ENCODE data around the gene UCK2.

UCK2 gene

DNA sequence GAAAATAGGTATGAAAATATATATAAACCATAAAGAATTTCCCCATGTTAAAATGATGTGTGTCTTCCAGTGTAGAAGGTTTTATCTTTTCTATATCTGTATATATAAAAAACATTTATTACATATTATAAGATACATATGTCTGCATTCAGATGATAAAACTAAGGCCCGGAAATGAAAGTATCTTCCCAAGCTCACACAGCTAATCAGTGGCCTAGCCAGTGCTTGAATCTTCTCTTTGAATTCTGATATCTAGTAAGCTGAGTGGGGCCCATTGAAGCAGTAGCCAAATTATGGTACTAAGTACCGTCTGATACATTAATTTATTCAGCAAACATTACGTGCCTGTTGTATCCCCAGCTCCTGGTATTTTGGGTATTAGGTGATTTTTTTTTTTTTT is 28.6 kb downstream of the UCK2 start:
- no peak for DNase-seq

DNA sequence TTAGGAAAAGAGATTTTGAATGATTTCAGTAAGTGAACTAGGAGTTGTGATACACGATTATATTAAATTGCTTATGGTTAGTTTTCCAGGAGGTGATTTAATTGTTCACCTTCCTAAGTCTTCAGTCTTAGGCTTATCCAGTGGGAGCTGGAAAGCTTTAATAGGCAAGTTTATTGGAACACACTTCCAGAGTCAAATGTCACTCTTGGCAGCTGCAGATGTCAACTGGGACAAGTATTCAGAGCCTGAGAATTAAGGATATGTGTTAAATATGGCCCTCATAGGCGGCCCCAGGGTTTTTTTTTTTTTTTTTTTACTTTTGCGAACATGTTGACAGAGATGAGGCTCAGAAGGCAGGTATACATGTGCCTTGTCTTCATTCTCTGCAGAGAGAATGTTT is 29.2 kb downstream of the UCK2 start:
- DNase-seq: no peak

DNA sequence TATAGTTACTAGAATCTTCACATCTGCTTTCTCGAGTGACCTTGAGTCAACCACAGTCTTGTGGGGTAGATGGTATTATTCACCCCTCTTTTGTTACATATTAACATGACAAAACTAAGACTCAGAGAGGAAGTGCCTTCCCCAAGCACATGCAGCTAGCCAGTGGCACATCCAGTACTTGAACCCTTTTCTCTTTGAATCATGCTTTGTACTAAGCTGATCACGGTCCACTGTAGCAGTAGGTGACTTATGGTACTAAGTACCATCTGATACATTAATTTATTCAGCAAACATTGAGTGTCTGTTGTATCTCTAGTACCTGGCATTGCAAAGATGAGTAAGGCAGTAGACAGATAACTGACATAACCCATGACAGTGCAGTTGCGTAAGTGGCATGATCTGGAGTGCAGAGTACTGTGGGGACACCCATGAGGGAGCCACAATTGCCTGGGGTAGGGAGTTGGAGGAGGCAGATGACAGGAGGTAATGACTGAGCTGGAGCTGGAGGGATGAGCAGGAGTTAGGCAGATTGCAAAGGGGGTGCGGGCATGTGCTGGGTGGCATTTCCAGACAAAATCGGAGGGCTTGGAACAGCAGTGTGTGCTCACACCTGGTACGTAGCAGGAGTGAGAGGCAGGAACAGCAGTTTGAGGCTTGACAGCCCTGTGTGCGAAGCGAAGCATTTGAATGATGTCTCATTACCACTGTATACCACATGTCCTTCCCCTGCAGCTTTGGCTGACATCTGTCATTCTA is 29.8 kb downstream of the UCK2 start:
- DNase-seq: no peak

DNA sequence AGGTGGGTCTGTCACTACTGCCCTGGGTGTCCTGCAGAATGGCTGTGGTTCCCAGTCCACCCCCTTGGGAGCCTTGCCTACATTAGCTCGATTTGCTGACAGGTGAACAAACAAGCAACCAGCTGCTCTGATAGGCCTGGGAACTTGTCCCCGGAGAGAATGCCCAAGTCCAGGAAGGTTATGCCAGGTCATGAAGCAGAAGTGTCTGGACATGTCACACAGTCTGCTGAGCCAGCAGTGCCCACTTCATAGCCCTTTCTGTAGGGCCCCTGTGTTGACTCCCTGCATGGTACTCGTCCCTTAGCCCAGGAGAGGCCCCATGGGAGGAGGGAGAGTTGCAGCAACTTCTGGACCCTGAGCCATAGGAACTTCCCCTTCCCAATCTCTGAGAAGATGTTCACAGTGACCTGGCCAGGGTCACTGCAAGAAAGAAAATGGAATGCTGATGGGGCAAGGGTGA is 31.0 kb downstream of the UCK2 start:
- DNase-seq: no peak

DNA sequence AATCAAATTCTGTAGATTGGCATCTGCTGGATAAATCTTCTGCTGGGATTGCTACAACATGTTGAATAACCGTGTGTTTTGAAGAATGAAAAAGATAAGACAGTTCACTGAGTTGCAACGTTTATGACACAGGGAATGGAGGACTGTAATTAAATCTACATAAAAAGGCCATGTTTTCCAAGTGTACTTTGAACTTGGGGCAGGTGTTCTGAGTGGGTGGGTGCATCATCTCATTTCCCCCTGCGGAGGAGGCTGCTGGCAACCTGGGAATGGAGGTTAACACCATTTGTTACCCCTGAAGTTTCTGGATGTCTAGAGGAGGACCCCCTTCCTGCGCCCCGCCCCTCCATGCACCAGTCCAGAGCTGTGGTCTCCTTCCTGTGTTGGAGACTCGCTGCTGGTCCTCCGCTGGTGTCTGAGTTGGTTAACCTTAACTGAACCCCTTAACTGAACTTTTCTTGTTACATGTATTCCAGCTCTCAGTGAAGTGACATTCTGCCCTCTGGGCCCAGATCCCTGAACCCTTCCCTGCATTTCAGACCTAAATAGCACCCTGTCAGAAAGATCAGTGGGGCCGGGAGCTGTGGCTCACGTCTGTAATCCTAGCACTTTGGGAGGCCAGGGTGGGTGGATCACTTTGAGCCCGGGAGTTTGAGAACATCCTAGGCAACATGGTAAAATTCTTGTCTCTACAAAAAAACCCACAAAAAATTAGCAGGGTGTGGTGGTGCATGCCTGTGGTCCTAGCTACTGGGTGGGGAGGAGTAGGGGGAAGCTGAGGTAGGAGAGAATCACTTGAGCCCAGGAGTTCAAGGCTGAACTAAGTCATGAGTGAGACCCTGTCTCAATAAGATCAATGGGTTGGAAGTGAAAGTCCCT is 31.8 kb downstream of the UCK2 start:
- no peak for DNase-seq

DNA sequence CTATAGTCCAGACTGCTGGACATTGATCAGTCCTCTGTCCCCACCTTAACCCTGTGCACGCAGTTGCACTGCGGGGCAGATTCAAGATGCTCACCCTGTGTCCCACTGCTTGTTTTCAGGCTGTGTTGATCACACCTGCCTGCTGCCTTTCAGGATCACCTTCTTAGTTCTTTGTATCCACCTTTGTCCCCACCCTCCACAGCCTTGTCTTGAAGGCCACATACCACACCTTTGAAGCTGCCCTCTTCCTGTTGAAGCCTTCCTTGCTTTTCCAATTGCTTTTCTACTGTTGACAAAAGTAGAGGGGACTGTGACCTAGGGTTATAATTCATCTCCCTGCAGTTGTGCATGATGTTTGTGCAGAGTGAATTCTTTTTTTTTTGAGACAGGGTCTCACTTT is 32.7 kb downstream of the UCK2 start:
- DNase-seq: no peak

DNA sequence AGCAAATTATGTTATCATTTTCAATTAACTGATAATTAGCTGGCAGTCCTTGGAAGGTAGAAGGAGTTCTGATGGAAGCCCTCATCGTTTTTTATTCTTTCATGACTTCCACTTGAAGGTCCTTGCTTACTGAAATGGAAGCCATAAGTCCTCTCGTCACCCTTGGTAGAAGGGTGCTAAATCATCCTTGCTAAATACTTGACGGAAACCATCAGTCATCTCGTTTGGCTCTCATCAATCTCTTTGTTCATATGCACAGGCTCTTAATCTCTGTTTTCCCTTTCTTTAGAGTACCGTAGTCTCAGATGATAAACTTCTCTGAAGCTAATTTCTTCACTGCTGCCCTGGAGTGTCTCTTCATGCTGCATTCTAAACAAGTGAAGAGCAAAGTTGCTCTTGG is 34.5 kb downstream of the UCK2 start:
- DNase-seq: no peak

DNA sequence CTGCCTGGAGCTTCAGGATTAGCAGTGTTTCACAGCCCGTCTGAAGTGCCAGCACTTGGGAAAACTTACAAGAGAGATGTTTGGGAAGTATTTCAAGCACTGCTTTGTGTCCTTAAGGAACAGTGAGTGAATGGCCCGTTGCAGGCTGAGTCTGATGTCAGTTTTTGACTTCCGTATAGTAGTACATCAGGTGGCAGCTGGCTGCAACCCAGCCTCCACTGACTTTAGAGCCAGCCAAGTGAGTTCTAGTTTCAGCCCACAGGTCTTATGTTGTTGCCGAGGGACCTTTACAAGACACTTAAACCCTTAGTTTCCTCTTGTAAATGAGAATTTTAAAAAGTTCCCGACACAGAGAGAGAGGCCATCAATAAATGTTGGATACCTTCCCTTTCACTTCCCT is 35.0 kb downstream of the UCK2 start:
- DNase-seq: no peak

DNA sequence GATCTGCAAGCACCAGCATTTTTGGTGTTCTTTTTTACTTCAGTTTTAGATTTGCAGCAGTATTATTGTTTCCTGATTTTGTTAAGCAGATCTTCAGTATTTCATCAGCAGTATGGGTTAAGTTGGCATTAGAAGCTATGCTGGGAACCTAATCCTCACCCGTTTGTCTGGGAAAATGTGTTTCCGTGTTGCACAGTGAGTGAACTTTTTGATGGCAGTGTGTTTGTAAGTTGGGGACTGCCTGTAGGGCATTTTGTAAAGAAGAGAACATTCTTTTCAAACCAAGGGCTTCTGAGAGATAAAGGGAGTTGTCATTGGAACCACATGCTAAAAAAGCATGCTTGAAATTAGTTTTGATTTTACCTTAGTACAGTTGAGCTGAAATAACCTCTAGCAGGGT is 35.9 kb downstream of the UCK2 start:
- DNase-seq: no peak

DNA sequence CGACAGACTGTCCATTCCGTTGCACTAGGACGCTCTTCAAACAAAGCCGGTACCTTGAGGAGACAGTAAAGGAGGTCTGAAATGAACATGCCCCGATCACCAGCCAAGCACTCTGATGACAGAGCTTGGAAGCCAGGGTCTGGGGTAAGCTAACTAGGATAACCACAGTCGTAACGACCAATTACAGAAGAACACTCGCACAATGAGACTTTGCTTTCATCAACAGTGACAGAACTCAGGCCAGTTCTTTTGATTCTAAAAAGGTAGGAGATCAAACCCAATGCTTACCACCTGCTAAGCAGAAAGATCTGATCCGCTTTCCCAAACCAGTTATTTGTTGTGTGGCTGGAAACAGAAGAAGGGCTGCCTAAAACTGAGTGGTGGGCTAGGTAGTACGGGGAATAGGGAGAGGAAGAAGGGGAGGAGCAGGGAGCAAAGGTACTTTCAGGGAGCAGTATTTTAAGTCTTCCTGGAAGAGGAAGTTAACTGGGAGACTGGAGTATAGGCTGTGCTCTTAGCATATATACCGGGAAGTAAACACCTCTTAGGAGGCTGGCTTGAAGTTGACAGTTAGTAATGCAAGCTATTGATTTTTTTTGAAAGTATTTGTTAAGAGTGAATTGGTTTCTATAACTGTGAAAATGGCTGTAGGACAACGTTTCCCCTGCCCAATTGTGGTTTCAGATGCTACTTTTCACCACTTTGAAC is 38.4 kb downstream of the UCK2 start:
- DNase-seq: no peak

DNA sequence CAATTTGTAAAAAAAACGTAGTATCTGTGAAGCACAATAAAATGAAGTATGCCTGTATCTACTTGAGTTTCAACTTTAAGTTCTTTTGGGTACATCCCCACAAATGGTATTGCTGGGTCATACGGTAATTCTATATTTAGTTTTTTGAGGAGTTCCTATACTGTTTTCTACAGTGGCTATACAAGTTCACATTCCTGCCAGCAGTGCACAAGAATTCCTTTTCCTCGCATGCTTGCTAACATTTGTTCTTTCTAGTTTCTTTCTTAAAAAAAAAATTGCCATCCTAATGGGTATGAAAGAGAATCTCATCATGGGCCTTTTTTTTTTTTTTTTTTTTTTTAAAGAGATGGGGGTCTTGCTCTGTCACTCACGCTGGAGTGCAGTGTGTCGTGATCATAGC is 41.9 kb downstream of the UCK2 start:
- no peak for DNase-seq

DNA sequence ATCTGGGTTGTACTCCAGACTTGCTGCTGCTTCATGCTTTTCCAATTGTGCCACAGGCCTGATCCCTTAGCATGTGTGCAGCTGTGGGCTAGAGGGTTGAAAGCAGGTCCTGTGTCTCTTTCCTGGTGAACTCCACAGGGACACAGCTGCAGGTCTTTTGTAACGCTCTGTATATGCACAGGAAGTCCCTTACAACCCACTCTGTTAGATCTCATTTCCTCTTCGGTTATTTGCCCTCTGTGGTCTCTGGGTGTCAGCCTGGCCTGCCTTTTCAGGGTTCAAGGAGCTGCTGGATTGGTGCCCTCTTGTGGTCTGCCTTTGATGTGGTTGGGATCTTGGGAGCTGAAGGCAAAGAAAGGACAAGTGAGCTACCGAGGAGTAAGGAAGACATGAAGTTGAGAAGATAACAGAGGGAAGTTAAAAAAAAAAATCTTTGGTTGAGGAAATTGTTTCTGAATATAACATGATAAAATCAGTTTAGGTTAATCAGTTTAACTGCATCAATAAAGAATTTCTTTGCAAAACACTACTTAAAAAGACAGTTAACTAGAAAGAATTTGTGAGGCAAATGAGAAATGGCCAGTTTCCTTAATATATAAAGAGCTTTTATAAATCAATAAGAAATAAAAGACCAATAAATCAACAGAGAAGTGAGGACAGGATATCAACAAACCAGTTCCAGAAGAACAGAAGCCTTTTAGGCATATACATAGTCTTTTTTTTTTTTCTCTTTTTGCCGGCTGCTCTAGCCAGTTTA is 44.1 kb downstream of the UCK2 start:
- DNase-seq: no peak

DNA sequence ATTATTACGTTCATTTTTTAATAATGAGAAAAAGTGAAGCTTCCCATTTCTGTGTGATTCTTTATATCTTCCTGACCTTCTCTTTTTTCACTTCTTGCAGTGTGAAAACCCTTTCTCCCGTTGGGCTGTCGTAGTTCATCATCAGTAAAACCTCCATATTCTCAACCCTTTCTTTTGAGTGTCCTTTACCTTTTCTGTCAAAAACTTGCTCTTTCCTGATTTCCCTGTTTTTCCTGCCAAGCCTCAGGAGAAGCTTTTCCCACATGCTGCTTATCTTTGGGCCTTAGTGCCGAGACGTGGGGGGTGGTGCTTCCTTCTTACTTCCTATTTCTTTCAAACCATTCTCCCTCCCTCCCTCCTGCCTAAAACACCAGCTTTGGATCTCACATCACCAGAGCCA is 46.1 kb downstream of the UCK2 start:
- no peak for DNase-seq

DNA sequence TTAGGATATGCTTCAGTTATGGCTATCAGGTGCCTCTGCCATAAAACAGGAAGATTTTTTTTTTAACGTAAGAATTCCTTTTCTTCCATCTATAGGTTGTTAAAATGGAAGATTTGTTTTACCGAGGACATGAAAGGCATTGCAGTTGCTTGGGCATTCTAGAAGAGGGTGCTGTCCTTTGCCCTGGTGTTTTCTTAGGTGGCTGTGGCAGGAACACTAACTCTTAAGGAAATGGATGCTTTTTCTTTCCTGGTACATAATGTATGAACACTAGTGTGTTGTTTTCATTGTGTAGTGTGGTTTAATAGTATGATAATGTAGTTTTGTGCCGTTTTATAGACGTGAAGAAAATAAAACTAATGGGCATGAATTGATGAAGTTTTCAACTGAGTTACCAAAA is 47.2 kb downstream of the UCK2 start:
- DNase-seq: no peak

DNA sequence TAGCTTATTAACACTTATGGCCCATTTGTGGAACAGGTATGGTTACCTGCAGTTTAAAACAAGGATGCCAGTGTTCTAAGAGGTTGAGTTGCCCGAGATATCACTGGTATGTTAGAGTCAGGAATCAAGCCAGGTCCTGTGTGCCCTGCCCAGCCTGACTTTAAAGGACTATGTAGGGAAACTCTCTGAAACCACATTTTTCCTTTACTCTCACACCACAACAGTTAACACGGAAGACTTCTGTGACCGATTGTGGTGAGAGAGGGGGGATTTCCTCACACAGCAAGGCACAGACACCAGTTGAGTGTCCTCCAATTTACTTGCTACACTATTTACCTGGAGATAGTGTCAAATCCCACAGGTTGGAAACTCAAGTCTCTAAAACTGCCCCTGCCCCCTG is 47.8 kb downstream of the UCK2 start:
- DNase-seq: no peak

DNA sequence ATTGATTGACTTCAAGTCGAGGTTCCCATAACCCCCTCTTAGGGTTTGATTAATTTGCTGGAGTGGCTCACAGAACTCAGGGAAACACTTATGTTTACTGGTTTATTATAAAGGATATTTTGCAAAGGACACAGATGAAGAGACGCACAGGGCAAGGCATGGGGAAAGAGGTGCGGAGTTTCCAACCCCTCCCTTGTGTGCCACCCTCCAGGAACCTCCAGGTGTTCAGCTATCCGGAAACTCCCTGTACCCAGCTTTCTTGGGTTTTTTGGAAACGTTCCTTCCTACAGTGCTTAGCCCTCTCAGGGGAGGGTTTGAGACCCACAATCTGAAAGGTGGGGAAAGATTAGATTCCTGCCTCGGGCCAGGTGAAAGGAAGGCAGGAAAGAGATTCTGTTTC is 48.2 kb downstream of the UCK2 start:
- no peak for DNase-seq

DNA sequence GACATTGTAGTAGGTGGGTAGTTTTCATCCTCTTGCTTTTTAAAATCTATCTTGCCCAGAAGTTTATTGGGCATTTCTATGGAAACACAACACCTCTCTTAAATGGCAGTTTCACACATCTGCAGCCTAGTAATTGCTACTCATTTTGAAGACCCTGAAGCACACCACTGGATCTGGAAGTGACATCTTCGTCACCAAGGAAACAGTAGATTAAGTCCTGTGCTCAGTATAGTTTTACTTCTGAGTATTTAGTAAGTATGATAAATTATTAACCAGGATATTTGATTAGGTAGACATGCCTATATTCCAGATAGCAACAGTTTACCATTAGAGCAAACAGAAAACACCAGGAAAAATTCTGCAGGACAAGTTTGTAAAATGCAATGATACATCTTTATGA is 48.7 kb downstream of the UCK2 start:
- no peak for DNase-seq

DNA sequence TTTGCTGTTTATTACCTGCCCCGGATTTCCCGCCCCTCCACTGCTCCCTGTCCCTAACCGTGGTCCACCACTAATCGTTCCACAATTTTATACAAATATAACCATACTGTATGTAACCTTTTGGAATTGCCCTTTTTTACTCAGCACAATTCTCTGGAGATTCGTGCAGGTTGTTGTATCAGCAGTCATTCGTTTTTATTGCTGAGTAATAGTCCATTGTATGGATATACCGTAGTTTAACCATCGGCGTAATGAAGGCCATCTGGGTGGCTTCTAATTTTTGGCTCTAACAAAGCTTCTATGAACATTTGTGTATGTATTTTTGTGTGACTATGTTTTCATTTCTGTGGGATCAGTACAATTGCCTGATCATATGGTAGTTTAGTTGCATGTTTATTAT is 50.0 kb downstream of the UCK2 start:
- no peak for DNase-seq

DNA sequence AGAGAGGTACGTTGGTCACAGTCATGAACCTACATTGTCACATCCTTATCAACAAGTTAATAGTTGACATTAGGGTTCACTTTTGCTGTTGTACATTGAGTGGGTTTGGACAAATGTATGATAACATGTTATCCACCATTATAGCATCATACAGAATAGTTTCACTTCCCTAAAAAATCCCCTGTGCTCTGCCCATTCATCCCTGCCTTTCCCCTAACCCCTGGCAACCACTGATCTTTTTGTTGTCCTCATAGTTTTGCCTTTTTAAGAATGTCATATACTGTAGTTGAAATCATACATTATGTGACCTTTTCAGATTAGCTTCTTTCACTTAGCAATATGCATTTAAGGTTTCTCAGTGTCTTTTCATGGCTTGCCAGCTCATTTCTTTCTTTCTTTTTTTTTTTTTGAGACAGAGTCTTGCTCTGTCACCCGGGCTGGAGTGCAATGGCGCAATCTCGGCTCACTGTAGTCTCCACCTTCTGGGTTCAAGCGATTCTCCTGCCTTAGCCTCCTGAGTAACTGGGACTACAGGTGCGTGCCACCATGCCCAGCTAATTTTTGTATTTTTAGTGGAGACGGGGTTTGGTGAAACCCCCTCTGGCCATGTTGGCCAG is 50.6 kb downstream of the UCK2 start:
- no peak for DNase-seq

DNA sequence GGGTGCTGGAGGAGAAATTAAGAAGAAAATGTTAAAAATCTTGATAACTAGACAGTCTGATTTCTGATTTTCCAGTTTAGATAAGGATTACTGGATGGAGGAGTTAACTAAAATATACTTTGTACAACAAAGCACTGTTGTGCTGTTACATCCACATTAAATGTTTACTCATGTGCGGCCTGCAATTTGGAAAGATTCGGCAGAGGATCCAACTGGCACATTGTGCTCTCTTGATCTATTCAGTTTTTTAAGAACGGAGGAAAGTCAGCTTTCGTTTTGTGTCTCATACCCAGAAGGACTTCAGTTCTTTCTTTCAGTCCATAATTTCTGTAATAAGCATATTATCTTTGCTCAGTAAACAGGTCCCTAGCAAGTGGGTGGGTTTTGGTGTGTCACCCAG is 52.5 kb downstream of the UCK2 start:
- DNase-seq: no peak

DNA sequence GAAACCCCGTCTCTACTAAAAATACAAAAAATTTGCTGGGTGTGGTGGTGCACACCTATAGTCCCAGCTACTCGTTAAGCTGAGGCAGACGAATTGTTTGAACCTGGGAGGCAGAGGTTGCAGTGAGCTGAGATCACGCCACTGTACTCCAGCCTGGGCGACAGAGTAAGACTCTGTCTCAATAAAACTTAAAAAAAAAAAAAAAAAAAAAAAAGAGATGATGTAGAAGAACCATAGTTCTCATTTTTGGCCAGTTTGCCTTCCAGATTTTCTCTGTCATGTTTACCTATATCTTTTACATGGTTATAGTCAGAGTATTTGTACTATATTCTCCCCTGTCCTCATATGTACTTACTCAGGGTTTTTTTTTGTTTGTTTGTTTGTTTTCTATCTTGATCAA is 53.6 kb downstream of the UCK2 start:
- no peak for DNase-seq

DNA sequence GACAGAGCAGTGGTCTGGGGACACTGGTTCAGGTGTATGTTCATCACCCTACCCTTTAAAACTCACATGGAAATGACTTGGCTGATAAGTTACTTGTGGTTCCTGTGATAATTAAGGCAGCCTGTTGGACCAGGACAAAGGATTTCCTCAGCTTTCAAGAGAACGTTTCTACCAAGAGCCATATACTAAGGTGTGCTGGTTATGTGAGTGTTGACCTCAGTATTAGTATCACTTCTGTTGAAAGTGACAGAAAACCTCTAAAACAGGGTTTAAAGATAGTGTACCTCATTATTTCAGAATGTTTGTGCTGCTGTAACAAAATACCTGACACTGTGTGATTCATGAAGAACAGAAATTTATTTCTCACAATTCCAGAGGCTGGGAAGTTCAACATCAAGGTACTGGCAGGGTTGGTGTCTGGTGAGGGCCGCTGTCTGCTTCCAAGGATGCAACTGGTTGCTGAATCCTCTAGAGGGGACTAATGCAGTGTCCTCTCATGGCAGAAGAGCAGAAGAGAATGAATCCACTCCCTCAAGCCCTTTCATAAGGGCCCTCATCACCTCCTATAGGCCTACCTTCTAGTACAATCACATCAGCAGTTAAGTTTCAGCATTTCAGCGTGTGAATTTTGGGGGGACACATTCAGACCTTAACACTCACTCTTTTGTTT is 54.9 kb downstream of the UCK2 start:
- no peak for DNase-seq

Measured in cortex of kidney (tissue), 1 donor.